Measurements from ENCODE around the gene STAT2. TPM values are rescaled to one million over a fixed set of nuclear protein-coding genes. Genes with fewer than 3 reads are reported as not detected.

Gene STAT2
- total and polyA plus RNA-seq, 9 of the 15 experiments (the other 6 are each of a cell fraction or from before 2014, with no cell fraction given), result 15.5 to 46.9 (median 40.1) TPM

- TF ChIP-seq NR0B1 (IDR thresholded peaks at IDR 0.05; ENCODE audit: partially characterized antibody), result no peak
- no peak for TF ChIP-seq EGR1 (conservative IDR thresholded peaks at IDR 0.05)
- peak; percentile 72; the same call in 1 of the 2 replicates for TF ChIP-seq ZNF197 (CRISPR knock-in tag; IDR thresholded peaks at IDR 0.05; ENCODE audit: low read depth)
- no peak for TF ChIP-seq PURB (CRISPR knock-in tag; IDR thresholded peaks at IDR 0.05; ENCODE audit: low read depth)
- TF ChIP-seq CBX2 (IDR thresholded peaks at IDR 0.05; ENCODE audit: insufficient read depth, low read length, poor library complexity, severe bottlenecking), result no peak
- TF ChIP-seq ATF3 (IDR thresholded peaks at IDR 0.05), result peak; percentile 78
- TF ChIP-seq ATF3 (CRISPR knock-in tag; conservative IDR thresholded peaks at IDR 0.05), result no peak
- peak; percentile 66; the same call in 1 of the 2 replicates for TF ChIP-seq LEF1 (IDR thresholded peaks at IDR 0.05)
- TF ChIP-seq KDM5B (IDR thresholded peaks at IDR 0.05; ENCODE audit: insufficient replicate concordance, low read depth, low read length), result no peak
- TF ChIP-seq EHMT2 (IDR thresholded peaks at IDR 0.05), result peak; percentile 39; the same call in 1 of the 2 replicates
- no peak for TF ChIP-seq CEBPB (tag; IDR thresholded peaks at IDR 0.05)
- no peak for TF ChIP-seq ELK3 (CRISPR knock-in tag; IDR thresholded peaks at IDR 0.05)
- no peak for TF ChIP-seq ZNF347 (CRISPR knock-in tag; IDR thresholded peaks at IDR 0.05; ENCODE audit: low read depth)
- TF ChIP-seq TEAD1 (CRISPR knock-in tag; IDR thresholded peaks at IDR 0.05), result peak in 1 of 2 experiments; percentile 79; a peak in 1 of 4 replicates
- TF ChIP-seq ZNF395 (CRISPR knock-in tag; IDR thresholded peaks at IDR 0.05), result peak; percentile 76
- no peak for TF ChIP-seq ARID4B (CRISPR knock-in tag; IDR thresholded peaks at IDR 0.05)
- TF ChIP-seq RFX1 (IDR thresholded peaks at IDR 0.05), result no peak
- TF ChIP-seq ZC3H8 (IDR thresholded peaks at IDR 0.05), result no peak
Measured at GRCh38 chr12:56300644-56301464, 59.1 kb downstream of the STAT2 start (continued).

Measured in K562 (cell line).